ENCODE results near the gene VWCE. TPM values are rescaled to one million over a fixed set of nuclear protein-coding genes. Genes with fewer than 3 reads are reported as not detected.
"Not testable (repeated sequence)": the region's sequence is repeated elsewhere in the genome, so short reads cannot be mapped to it uniquely, and the experiment has no call there.

VWCE gene
- total RNA-seq, 1 donor from 2014 or later: 0.73 TPM

GRCh38 chr11:61231585-61231984 lies 63.5 kb downstream of the VWCE start:
- intact Hi-C loops (cut with DNase I); DNase-seq; ATAC-seq (ENCODE audit: poor library complexity): not testable (repeated sequence)

- intact Hi-C loops (cut with DNase I); DNase-seq: not testable (repeated sequence)
- ATAC-seq (ENCODE audit: poor library complexity): peak; percentile 77
These were observed 64.1 kb downstream of the VWCE start for GRCh38 chr11:61231033-61231432.

GRCh38 chr11:61229458-61229857 lies 65.7 kb downstream of the VWCE start:
- peak; percentile 39 for ATAC-seq (ENCODE audit: poor library complexity)
- not testable (repeated sequence) for DNase-seq

GRCh38 chr11:61226457-61227137 lies 68.5 kb downstream of the VWCE start:
- intact Hi-C loops (cut with DNase I); DNase-seq; ATAC-seq (ENCODE audit: poor library complexity): not testable (repeated sequence)

More at GRCh38 chr11:61229458-61229857, 65.7 kb downstream of the VWCE start:
- intact Hi-C loops (cut with DNase I): not testable (repeated sequence)

- peak; percentile 69 for ATAC-seq (ENCODE audit: poor library complexity)
- DNase-seq; intact Hi-C loops (cut with DNase I): not testable (repeated sequence)
These were observed 72.4 kb downstream of the VWCE start for GRCh38 chr11:61222692-61223091.

GRCh38 chr11:61222047-61222446 lies 73.1 kb downstream of the VWCE start, which contains the start of gene PGA4:
PGA4 (plus strand) TSS chr11:61222347; CDS start chr11:61222401, 54 bp downstream.
- intact Hi-C loops (cut with DNase I); ATAC-seq (ENCODE audit: poor library complexity); DNase-seq: not testable (repeated sequence)

- intact Hi-C loops (cut with DNase I); ATAC-seq (ENCODE audit: poor library complexity); DNase-seq: not testable (repeated sequence)
These were observed 76.1 kb downstream of the VWCE start for GRCh38 chr11:61219016-61219415.

- intact Hi-C loops (cut with DNase I); DNase-seq; ATAC-seq (ENCODE audit: poor library complexity): not testable (repeated sequence)
These were observed 76.8 kb downstream of the VWCE start for GRCh38 chr11:61218306-61218705.

GRCh38 chr11:61213711-61214324 lies 81.3 kb downstream of the VWCE start:
- intact Hi-C loops (cut with DNase I); ATAC-seq (ENCODE audit: poor library complexity); DNase-seq: not testable (repeated sequence)

GRCh38 chr11:61212202-61212601 lies 82.9 kb downstream of the VWCE start:
- ATAC-seq (ENCODE audit: poor library complexity): peak; percentile 73
- DNase-seq; intact Hi-C loops (cut with DNase I): not testable (repeated sequence)

GRCh38 chr11:61211327-61211952 lies 83.7 kb downstream of the VWCE start:
- not testable (repeated sequence) for DNase-seq; ATAC-seq (ENCODE audit: poor library complexity)

GRCh38 chr11:61210629-61211028 lies 84.5 kb downstream of the VWCE start:
- peak; percentile 42 for ATAC-seq (ENCODE audit: poor library complexity)

More at GRCh38 chr11:61211327-61211952, 83.7 kb downstream of the VWCE start:
- intact Hi-C loops (cut with DNase I): not testable (repeated sequence)

More at GRCh38 chr11:61210629-61211028, 84.5 kb downstream of the VWCE start:
- intact Hi-C loops (cut with DNase I); DNase-seq: not testable (repeated sequence)

Other genes with a start within 250 kb of the VWCE start
- gene CD5, start 192.8 kb downstream of the VWCE start, total RNA-seq: not detected
- gene VPS37C, start 133.9 kb downstream of the VWCE start, total RNA-seq: 14.3 TPM
- gene PGA3, start 91.8 kb downstream of the VWCE start, total RNA-seq: not detected
- 0.83 TPM for gene PGA4, start 73.0 kb downstream of the VWCE start, total RNA-seq
- gene PGA5, start 54.1 kb downstream of the VWCE start, total RNA-seq: not detected
- gene DDB1, start 37.8 kb upstream of the VWCE start, total RNA-seq: 111 TPM
- gene TKFC, start 37.9 kb upstream of the VWCE start, total RNA-seq: 12.9 TPM
- 14.2 TPM for gene CYB561A3, start 66.6 kb upstream of the VWCE start, total RNA-seq
- gene TMEM138, start 67.1 kb upstream of the VWCE start, total RNA-seq: 17.7 TPM
- gene TMEM216, start 97.3 kb upstream of the VWCE start, total RNA-seq: 3.7 TPM
- 32.5 TPM for gene CPSF7, start 134.7 kb upstream of the VWCE start, total RNA-seq
- 33.7 TPM for gene SDHAF2, start 134.8 kb upstream of the VWCE start, total RNA-seq
- gene LRRC10B, start 213.4 kb upstream of the VWCE start, total RNA-seq: 0.46 TPM